DOHH2 (cell line): ENCODE measurements around the gene GAB1.

Experiments used
- H3F3A ChIP-seq: fragments of 200-600 bp; sonication (generic), shearing (Covaris generic); 2 replicates; pipeline ENCODE4 v1.6.0; 2016; ENCODE audit warnings: antibody characterized with exemption, mild to moderate bottlenecking; ENCODE audit not compliant: control insufficient read depth, insufficient read depth
- H3K27ac ChIP-seq: fragments of 200-600 bp; sonication (generic); 2 replicates; pipeline ENCODE4 v1.5.1; 2014; ENCODE audit warnings: low read depth, mild to moderate bottlenecking, low read length, moderate library complexity
- H3K27me3 ChIP-seq: fragments of 200-600 bp; sonication (generic); 2 replicates; pipeline ENCODE4 v1.6.1; 2014; ENCODE audit warnings: mild to moderate bottlenecking, low read length, mixed read lengths; ENCODE audit not compliant: control insufficient read depth
- H3K36me3 ChIP-seq: fragments of 200-600 bp; sonication (generic); 2 replicates; pipeline ENCODE4 v1.6.1; 2014; ENCODE audit warnings: mild to moderate bottlenecking, low read length, moderate library complexity, mixed read lengths; ENCODE audit not compliant: control insufficient read depth
- H3K4me1 ChIP-seq: fragments of 200-600 bp; sonication (generic); 2 replicates; pipeline ENCODE4 v1.6.1; 2014; ENCODE audit warnings: mild to moderate bottlenecking, low read length, mixed read lengths; ENCODE audit not compliant: control insufficient read depth
- H3K4me2 ChIP-seq: fragments of 200-600 bp; sonication (generic); 2 replicates; pipeline ENCODE4 v1.6.0; 2014; ENCODE audit warnings: mild to moderate bottlenecking, low read length, moderate library complexity
- H3K4me3 ChIP-seq: fragments of 200-600 bp; sonication (generic); 2 replicates; pipeline ENCODE4 v1.5.1; 2014; ENCODE audit warnings: mild to moderate bottlenecking, low read length, mixed read lengths
- H3K79me2 ChIP-seq: fragments of 200-600 bp; sonication (generic); 2 replicates; pipeline ENCODE4 v1.6.1; 2014; ENCODE audit warnings: mild to moderate bottlenecking, low read length, mixed read lengths; ENCODE audit not compliant: control insufficient read depth
- H3K9me2 ChIP-seq: fragments of 200-600 bp; sonication (generic); replicated peaks from 2 replicates; pipeline ENCODE4 v1.6.1; 2014; ENCODE audit warnings: mild to moderate bottlenecking, low read length, mixed read lengths; ENCODE audit not compliant: control insufficient read depth
- H3K9me3 ChIP-seq: fragments of 200-600 bp; sonication (generic); 2 replicates; pipeline ENCODE4 v1.6.1; 2014; ENCODE audit warnings: antibody characterized with exemption, low read length, mixed read lengths; ENCODE audit not compliant: control insufficient read depth, insufficient read depth
- H4K20me1 ChIP-seq: fragments of 200-600 bp; sonication (generic); 2 replicates; pipeline ENCODE4 v1.6.0; 2014; ENCODE audit warnings: low read depth, mild to moderate bottlenecking, antibody characterized with exemption, low read length, moderate library complexity; ENCODE audit not compliant: control insufficient read depth, insufficient read depth
- CTCF ChIP-seq: fragments of 200-600 bp; sonication (generic); IDR thresholded peaks from one replicate; pipeline ENCODE4 v1.5.1; 2014; ENCODE audit warnings: antibody characterized with exemption, mild to moderate bottlenecking, low read depth, low read length; ENCODE audit not compliant: poor library complexity, severe bottlenecking
- EZH2phosphoT487 ChIP-seq: fragments of 200-600 bp; sonication (generic); IDR thresholded peaks from 2 replicates; pipeline ENCODE4 v1.6.1; 2017; ENCODE audit warnings: borderline replicate concordance, mild to moderate bottlenecking, antibody characterized with exemption, low read length, moderate library complexity, mixed read lengths

GAB1 gene

GRCh38 chr4:143294710-143295275 lies 41.9 kb upstream of the GAB1 start:
- H3K4me3 ChIP-seq: no peak overlapping the region
- H3K4me2 ChIP-seq: no peak overlapping the region
- no peaks in the 10 kb centered on the region for H3K4me1 ChIP-seq
- no peaks in the 10 kb centered on the region for H3K36me3 ChIP-seq
- H3K27me3 ChIP-seq: no peaks in the 10 kb centered on the region
- H3F3A ChIP-seq: no peaks in the 10 kb centered on the region
- H3K9me3 ChIP-seq: no peaks in the 10 kb centered on the region
- H3K27ac ChIP-seq: no peak overlapping the region
- no peaks in the 10 kb centered on the region for H4K20me1 ChIP-seq
- H3K9me2 ChIP-seq: no peaks in the 10 kb centered on the region; the same call in 1 of the 2 replicates
- H3K79me2 ChIP-seq: no peaks in the 10 kb centered on the region
- TF ChIP-seq CTCF: no peak
- TF ChIP-seq EZH2phosphoT487: no peak

GRCh38 chr4:143296397-143297067 lies 40.1 kb upstream of the GAB1 start:
- Histone ChIP-seq H3K4me1 (no peaks in the 10 kb centered on the region), H3F3A (no peaks in the 10 kb centered on the region), H3K27me3 (no peaks in the 10 kb centered on the region), H4K20me1 (no peaks in the 10 kb centered on the region), H3K4me2 (no peak overlapping the region), H3K79me2 (no peaks in the 10 kb centered on the region), H3K4me3 (no peak overlapping the region), H3K27ac (no peak overlapping the region), H3K9me2 (no peaks in the 10 kb centered on the region; the same call in 1 of the 2 replicates), H3K36me3 (no peaks in the 10 kb centered on the region), H3K9me3 (no peaks in the 10 kb centered on the region)
- TF ChIP-seq CTCF (no peak), EZH2phosphoT487 (no peak)

GRCh38 chr4:143300860-143301259 lies 35.8 kb upstream of the GAB1 start:
- H3F3A ChIP-seq: no peaks in the 10 kb centered on the region
- H3K27me3 ChIP-seq: no peaks in the 10 kb centered on the region
- no peak overlapping the region for H3K4me2 ChIP-seq
- no peaks in the 10 kb centered on the region for H3K9me2 ChIP-seq
- no peaks in the 10 kb centered on the region for H4K20me1 ChIP-seq
- no peaks in the 10 kb centered on the region for H3K79me2 ChIP-seq
- H3K4me3 ChIP-seq: no peak overlapping the region
- TF ChIP-seq CTCF: no peak
- TF ChIP-seq EZH2phosphoT487: no peak
- H3K36me3 ChIP-seq: no peaks in the 10 kb centered on the region
- no peaks in the 10 kb centered on the region for H3K4me1 ChIP-seq
- H3K27ac ChIP-seq: no peak overlapping the region
- no peaks in the 10 kb centered on the region for H3K9me3 ChIP-seq
